ENCODE results near the gene SLC36A1.
"Not testable (repeated sequence)": the region's sequence is repeated elsewhere in the genome, so short reads cannot be mapped to it uniquely, and the experiment has no call there.

Gene SLC36A1

DNA sequence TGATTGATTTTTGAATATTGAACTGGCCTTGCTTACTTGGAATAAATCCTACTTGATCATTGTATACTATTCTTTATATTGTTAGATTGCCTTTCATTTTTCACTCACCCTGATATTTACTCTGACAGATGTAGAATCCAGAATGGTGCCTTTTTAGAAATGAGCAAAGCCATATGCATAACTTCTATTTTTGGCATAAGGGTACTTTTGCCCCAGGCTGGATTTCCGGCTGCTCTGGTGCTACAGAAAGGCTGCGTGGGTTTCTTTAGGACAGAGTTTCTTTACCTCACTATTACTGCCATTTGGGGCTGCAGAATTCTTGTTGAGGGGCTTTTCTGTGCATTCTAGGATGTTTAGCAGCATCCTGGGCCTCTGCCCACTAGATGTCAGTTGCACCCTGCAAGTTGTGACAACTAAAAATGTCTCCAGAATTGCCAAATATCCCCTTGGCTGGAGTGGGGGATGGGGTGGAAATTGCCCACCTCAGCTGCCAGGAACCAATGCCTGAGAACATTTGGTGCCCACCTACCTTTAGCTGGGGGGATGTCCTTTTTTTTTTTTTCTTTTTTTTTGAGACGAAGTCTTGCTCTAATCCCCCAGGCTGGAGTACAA, 50.1 kb downstream of the SLC36A1 start:
- Histone ChIP-seq H3K9ac (ENCODE audit: low read depth in 1 of 2, low read length in 2 of 2) (no peak overlapping the region), H3K4me3 (ENCODE audit: low read length in 2 of 2) (no peak overlapping the region), H3K9me3 (ENCODE audit: control insufficient read depth in 2 of 2, low read length in 2 of 2) (no peaks in the 10 kb centered on the region), H3K36me3 (ENCODE audit: control insufficient read depth in 2 of 2, insufficient read depth in 2 of 2, low read length in 2 of 2) (no peaks in the 10 kb centered on the region), H3K27me3 (ENCODE audit: control insufficient read depth in 2 of 2, insufficient read depth in 2 of 2, low read length in 2 of 2) (no peaks in the 10 kb centered on the region), H3K27ac (ENCODE audit: low read depth in 2 of 2, low read length in 2 of 2) (no peak overlapping the region), H3K4me1 (ENCODE audit: control insufficient read depth in 2 of 2, insufficient read depth in 2 of 2, low read length in 2 of 2) (no peaks in the 10 kb centered on the region)

DNA sequence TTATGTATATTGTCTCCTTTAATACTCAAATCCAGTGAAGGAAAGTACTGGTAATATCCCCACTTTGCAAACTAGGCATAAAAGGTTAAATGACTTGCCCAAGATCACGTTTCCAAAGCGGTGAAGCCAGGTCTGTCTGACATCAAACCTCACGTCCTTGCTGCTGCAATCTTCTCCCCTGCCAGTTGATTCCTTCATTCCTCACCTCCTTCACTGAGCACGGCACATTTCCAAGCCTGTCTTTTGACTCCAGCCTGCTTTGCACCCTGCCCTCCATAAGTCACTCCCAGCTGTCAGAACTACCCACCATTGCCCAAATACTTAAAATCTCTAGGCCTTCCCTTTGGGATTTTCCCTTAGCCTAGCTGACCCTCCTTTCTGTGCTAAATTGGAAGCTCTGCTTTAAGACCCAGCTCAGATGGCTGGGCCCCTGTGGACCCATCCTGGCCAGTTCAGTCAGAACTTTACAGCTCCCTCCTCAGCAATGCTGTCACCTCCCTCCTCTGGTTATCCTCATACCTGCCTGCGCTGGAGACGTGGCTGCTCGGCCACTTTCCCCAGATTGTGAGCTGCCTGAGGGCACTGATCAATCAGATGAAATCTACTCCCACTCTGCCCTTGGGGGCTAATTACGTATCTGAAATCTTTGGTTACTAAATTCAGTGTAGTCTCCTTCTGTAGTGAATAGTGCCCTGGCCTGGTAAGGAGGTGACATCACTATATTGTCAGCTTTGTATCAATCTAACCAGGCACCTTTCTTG, 51.2 kb downstream of the SLC36A1 start:
- no peaks in the 10 kb centered on the region for H3K4me1 ChIP-seq (ENCODE audit: control insufficient read depth in 2 of 2, insufficient read depth in 2 of 2, low read length in 2 of 2)
- H3K27ac ChIP-seq (ENCODE audit: low read depth in 2 of 2, low read length in 2 of 2) = no peak overlapping the region
- no peaks in the 10 kb centered on the region for H3K27me3 ChIP-seq (ENCODE audit: control insufficient read depth in 2 of 2, insufficient read depth in 2 of 2, low read length in 2 of 2)
- H3K36me3 ChIP-seq (ENCODE audit: control insufficient read depth in 2 of 2, insufficient read depth in 2 of 2, low read length in 2 of 2) = no peaks in the 10 kb centered on the region
- no peaks in the 10 kb centered on the region for H3K9me3 ChIP-seq (ENCODE audit: control insufficient read depth in 2 of 2, low read length in 2 of 2)
- H3K4me3 ChIP-seq (ENCODE audit: low read length in 2 of 2) = no peak overlapping the region
- H3K9ac ChIP-seq (ENCODE audit: low read depth in 1 of 2, low read length in 2 of 2) = no peak overlapping the region

DNA sequence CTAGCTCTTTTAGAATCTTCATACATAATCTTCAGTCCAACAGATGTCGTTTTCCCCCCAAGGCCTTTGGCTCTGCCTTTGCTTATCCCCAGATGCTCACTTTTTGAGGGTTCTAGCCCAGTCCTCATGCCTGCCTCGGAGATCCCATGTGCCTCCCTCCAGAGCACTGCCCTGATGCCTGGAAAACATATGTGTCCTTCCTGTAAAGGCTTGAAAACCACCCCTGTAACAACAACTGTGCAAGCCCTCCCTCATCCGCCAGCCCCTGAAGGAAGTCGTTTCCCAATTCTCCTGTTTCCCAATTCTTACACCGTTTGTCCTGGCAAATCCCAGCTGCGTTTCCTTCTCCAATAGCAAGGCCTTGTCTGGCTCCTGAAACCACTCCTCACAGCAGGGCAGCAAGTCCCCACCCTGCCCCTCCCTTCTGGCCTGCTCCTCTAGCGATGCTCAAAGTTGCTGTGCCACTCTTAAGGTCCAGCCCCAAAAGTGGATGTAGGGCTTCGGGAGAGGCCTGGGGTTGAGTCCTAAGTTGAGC, 52.2 kb downstream of the SLC36A1 start:
- no peaks in the 10 kb centered on the region for H3K36me3 ChIP-seq (ENCODE audit: control insufficient read depth in 2 of 2, insufficient read depth in 2 of 2, low read length in 2 of 2)
- H3K4me3 ChIP-seq (ENCODE audit: low read length in 2 of 2) = no peak overlapping the region
- no peaks in the 10 kb centered on the region for H3K4me1 ChIP-seq (ENCODE audit: control insufficient read depth in 2 of 2, insufficient read depth in 2 of 2, low read length in 2 of 2)
- no peak overlapping the region for H3K27ac ChIP-seq (ENCODE audit: low read depth in 2 of 2, low read length in 2 of 2)
- H3K9me3 ChIP-seq (ENCODE audit: control insufficient read depth in 2 of 2, low read length in 2 of 2) = no peaks in the 10 kb centered on the region
- no peak overlapping the region for H3K9ac ChIP-seq (ENCODE audit: low read depth in 1 of 2, low read length in 2 of 2)
- H3K27me3 ChIP-seq (ENCODE audit: control insufficient read depth in 2 of 2, insufficient read depth in 2 of 2, low read length in 2 of 2) = no peaks in the 10 kb centered on the region

DNA sequence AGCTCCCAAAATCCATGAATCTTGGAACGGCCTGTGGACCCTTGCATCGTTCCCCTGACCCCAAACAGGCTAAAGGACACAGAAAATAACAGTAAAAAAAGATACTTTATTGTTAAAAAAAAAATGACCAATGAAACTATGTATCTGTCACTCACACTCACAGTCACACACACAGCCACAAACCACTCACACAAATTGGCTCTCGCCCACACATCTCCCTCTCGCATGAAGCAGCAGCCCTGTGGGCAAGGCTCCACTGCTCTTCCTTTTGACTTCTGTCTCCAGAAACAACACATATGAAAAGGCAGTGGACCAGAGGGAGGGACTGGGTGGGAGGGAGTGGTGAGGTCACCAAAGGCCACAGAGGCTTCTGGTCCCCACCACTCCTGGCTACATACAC, 56.6 kb downstream of the SLC36A1 start:
- Histone ChIP-seq H3K36me3 (ENCODE audit: control insufficient read depth in 2 of 2, insufficient read depth in 2 of 2, low read length in 2 of 2) (peaks cover 0 to 2% of the 10 kb centered on the region in 2 donors), H3K27ac (ENCODE audit: low read depth in 2 of 2, low read length in 2 of 2) (no peak overlapping the region), H3K4me3 (ENCODE audit: low read length in 2 of 2) (no peak overlapping the region), H3K4me1 (ENCODE audit: control insufficient read depth in 2 of 2, insufficient read depth in 2 of 2, low read length in 2 of 2) (no peaks in the 10 kb centered on the region), H3K27me3 (ENCODE audit: control insufficient read depth in 2 of 2, insufficient read depth in 2 of 2, low read length in 2 of 2) (no peaks in the 10 kb centered on the region), H3K9ac (ENCODE audit: low read depth in 1 of 2, low read length in 2 of 2) (no peak overlapping the region), H3K9me3 (ENCODE audit: control insufficient read depth in 2 of 2, low read length in 2 of 2) (no peaks in the 10 kb centered on the region)

DNA sequence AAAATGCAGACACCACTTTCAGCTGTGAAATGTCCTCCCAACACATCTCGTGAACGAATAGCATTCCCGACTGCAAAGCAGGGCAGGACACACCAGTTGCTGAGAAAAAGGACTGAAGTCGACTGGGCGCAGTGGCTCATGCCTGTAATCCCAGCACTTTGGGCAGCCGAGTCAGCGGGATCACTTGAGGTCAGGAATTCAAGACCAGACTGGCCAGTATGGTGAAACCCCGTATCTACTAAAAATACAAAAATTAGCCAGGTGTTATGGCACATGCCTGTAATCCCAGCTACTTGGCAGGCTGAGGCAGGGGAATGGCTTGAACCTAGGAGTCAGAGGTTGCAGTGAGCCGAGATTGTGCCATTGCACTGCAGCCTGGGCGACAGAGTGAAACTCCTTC, 60.9 kb downstream of the SLC36A1 start:
- H3K4me3 ChIP-seq (ENCODE audit: low read length in 2 of 2); H3K27ac ChIP-seq (ENCODE audit: low read depth in 2 of 2, low read length in 2 of 2): not testable (repeated sequence)

DNA sequence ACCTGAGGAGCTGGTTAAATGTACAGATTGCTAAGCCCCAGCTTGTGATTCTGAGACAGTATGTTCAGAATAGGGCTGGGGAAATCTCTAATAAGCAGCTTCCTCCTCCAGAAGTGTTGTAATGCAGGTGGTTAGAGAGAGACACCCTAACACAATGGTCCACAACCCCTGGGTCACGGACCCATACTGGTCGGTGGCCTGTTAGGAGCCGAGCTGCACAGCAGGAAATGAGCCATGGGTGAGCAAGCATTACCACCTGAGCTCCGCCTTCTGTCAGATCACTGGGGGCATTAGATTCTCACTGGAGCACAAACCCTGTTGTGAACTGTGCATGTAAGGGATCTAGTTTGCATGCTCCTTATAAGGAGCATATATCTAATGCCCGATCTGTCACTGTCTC, 61.8 kb downstream of the SLC36A1 start:
- Histone ChIP-seq H3K27me3 (ENCODE audit: control insufficient read depth in 2 of 2, insufficient read depth in 2 of 2, low read length in 2 of 2) (no peaks in the 10 kb centered on the region), H3K9me3 (ENCODE audit: control insufficient read depth in 2 of 2, low read length in 2 of 2) (no peaks in the 10 kb centered on the region), H3K36me3 (ENCODE audit: control insufficient read depth in 2 of 2, insufficient read depth in 2 of 2, low read length in 2 of 2) (peaks cover 0 to 6% of the 10 kb centered on the region in 2 donors), H3K9ac (ENCODE audit: low read depth in 1 of 2, low read length in 2 of 2) (no peak overlapping the region), H3K4me3 (ENCODE audit: low read length in 2 of 2) (no peak overlapping the region), H3K4me1 (ENCODE audit: control insufficient read depth in 2 of 2, insufficient read depth in 2 of 2, low read length in 2 of 2) (no peaks in the 10 kb centered on the region), H3K27ac (ENCODE audit: low read depth in 2 of 2, low read length in 2 of 2) (no peak overlapping the region)

More for the DNA sequence above, 60.9 kb downstream of the SLC36A1 start:
- H3K9ac ChIP-seq (ENCODE audit: low read depth in 1 of 2, low read length in 2 of 2); H3K4me1 ChIP-seq (ENCODE audit: control insufficient read depth in 2 of 2, insufficient read depth in 2 of 2, low read length in 2 of 2); H3K36me3 ChIP-seq (ENCODE audit: control insufficient read depth in 2 of 2, insufficient read depth in 2 of 2, low read length in 2 of 2); H3K9me3 ChIP-seq (ENCODE audit: control insufficient read depth in 2 of 2, low read length in 2 of 2); H3K27me3 ChIP-seq (ENCODE audit: control insufficient read depth in 2 of 2, insufficient read depth in 2 of 2, low read length in 2 of 2): not testable (repeated sequence)

DNA sequence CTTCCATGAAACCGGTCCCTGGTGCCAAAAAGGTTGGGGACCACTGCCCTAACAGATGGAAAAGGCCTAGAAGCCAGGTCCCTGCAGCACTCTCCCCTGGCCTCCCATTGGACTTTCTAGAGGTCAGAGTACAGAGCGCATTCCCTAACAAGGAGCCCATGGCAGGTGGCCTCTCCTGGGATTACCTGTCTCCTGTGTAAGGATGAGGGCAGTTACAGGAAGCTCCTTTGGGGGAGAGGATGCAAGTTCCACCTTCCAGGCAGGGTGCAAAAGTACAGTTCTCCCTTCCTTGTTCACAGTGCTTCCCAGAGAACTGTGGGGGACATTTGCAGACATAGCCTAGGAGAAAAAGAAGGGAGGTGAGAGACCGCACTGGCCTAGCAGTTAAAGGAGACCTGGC, 62.4 kb downstream of the SLC36A1 start:
- Histone ChIP-seq H3K27me3 (ENCODE audit: control insufficient read depth in 2 of 2, insufficient read depth in 2 of 2, low read length in 2 of 2) (no peaks in the 10 kb centered on the region), H3K27ac (ENCODE audit: low read depth in 2 of 2, low read length in 2 of 2) (no peak overlapping the region), H3K4me3 (ENCODE audit: low read length in 2 of 2) (no peak overlapping the region), H3K9me3 (ENCODE audit: control insufficient read depth in 2 of 2, low read length in 2 of 2) (no peaks in the 10 kb centered on the region), H3K4me1 (ENCODE audit: control insufficient read depth in 2 of 2, insufficient read depth in 2 of 2, low read length in 2 of 2) (no peaks in the 10 kb centered on the region), H3K9ac (ENCODE audit: low read depth in 1 of 2, low read length in 2 of 2) (no peak overlapping the region), H3K36me3 (ENCODE audit: control insufficient read depth in 2 of 2, insufficient read depth in 2 of 2, low read length in 2 of 2) (peaks cover 0 to 6% of the 10 kb centered on the region in 2 donors)

DNA sequence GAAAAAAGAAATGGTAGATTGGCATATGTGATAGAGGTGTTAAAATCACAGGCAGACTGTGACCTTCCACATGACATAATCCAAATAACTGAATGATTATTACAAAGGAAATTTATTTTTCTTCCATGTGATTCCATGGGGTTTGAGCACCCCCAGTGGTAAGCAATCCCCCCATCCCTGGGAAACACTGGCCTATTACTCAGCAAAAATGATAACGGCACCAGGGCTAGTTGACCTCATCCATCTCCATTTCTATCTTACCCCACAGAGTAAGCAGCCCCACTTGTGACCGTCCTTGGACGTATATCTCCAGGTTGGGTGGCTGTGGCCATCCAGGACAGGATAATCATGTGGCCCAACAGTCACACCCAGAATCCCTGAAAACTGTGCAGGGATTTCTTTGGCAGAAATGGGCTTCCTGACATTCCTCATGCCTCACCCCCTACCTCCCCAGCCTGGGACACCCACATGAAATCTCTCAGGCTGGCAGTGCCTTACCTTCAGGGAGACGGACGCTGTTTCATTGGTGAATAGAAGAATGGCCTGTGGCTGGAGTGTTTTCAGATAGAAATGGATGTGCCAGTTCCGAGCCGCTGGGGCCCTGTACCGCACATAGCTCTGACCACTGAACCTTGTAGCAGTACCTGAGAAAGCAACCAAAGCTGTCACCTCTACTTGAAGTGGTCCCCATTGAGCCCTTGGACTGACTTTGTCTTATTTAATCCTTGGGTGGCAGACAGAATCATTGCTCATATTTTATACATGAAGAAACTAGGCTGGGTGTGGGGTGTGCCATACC, 69.9 kb downstream of the SLC36A1 start:
- H3K27ac ChIP-seq (ENCODE audit: low read depth in 2 of 2, low read length in 2 of 2) = no peak overlapping the region
- no peak overlapping the region for H3K9ac ChIP-seq (ENCODE audit: low read depth in 1 of 2, low read length in 2 of 2)
- no peaks in the 10 kb centered on the region for H3K27me3 ChIP-seq (ENCODE audit: control insufficient read depth in 2 of 2, insufficient read depth in 2 of 2, low read length in 2 of 2)
- H3K4me3 ChIP-seq (ENCODE audit: low read length in 2 of 2) = no peak overlapping the region
- peaks cover 0 to under 1% of the 10 kb centered on the region in 2 donors for H3K36me3 ChIP-seq (ENCODE audit: control insufficient read depth in 2 of 2, insufficient read depth in 2 of 2, low read length in 2 of 2)
- H3K4me1 ChIP-seq (ENCODE audit: control insufficient read depth in 2 of 2, insufficient read depth in 2 of 2, low read length in 2 of 2) = no peaks in the 10 kb centered on the region
- H3K9me3 ChIP-seq (ENCODE audit: control insufficient read depth in 2 of 2, low read length in 2 of 2) = no peaks in the 10 kb centered on the region

DNA sequence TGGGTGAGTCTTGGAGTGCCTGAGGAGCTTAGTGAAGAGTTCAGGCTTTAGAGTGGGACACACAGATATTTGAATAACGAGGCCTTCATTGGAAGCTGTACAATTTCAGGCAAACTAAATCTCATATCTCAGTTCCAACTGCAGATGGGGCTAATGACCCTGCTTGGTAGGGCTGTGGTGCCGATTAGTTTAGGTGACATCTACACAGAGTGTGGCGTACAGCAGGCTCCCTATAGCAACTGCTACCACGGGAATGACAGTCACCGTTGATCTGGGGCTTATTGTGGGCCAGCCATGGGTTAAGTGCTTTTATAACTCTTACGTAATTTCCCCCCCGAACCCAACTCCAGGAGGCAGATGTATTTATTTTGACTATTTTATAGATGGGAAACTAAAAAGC, 72.9 kb downstream of the SLC36A1 start:
- no peaks in the 10 kb centered on the region for H3K27me3 ChIP-seq (ENCODE audit: control insufficient read depth in 2 of 2, insufficient read depth in 2 of 2, low read length in 2 of 2)

DNA sequence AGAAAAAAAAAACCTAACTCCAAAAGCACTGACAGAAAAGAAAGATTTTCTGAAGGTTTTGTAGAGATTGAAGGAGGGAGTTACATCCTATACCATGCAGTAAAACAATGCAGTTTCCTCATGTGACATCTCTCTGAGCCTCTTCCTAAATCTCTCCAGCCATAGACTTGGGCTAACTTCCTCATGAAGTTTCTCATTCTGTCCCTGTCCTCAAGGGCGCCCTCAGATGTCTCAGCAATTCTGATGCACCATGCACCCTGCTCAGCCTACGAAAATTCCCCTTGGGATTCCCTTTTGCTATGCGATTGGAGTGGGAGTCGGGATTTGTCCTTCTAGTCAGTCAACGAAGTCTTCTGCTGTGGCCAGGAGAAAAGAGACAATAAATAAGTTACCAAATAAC, 74.8 kb downstream of the SLC36A1 start:
- Histone ChIP-seq H3K36me3 (ENCODE audit: control insufficient read depth in 2 of 2, insufficient read depth in 2 of 2, low read length in 2 of 2) (no peaks in the 10 kb centered on the region), H3K4me1 (ENCODE audit: control insufficient read depth in 2 of 2, insufficient read depth in 2 of 2, low read length in 2 of 2) (no peaks in the 10 kb centered on the region), H3K9me3 (ENCODE audit: control insufficient read depth in 2 of 2, low read length in 2 of 2) (no peaks in the 10 kb centered on the region), H3K27me3 (ENCODE audit: control insufficient read depth in 2 of 2, insufficient read depth in 2 of 2, low read length in 2 of 2) (no peaks in the 10 kb centered on the region), H3K9ac (ENCODE audit: low read depth in 1 of 2, low read length in 2 of 2) (no peak overlapping the region), H3K4me3 (ENCODE audit: low read length in 2 of 2) (no peak overlapping the region), H3K27ac (ENCODE audit: low read depth in 2 of 2, low read length in 2 of 2) (no peak overlapping the region)

More for the DNA sequence above, 72.9 kb downstream of the SLC36A1 start:
- no peaks in the 10 kb centered on the region for H3K4me1 ChIP-seq (ENCODE audit: control insufficient read depth in 2 of 2, insufficient read depth in 2 of 2, low read length in 2 of 2)
- no peaks in the 10 kb centered on the region for H3K36me3 ChIP-seq (ENCODE audit: control insufficient read depth in 2 of 2, insufficient read depth in 2 of 2, low read length in 2 of 2)
- H3K9ac ChIP-seq (ENCODE audit: low read depth in 1 of 2, low read length in 2 of 2) = no peak overlapping the region
- H3K4me3 ChIP-seq (ENCODE audit: low read length in 2 of 2) = no peak overlapping the region
- no peak overlapping the region for H3K27ac ChIP-seq (ENCODE audit: low read depth in 2 of 2, low read length in 2 of 2)
- no peaks in the 10 kb centered on the region for H3K9me3 ChIP-seq (ENCODE audit: control insufficient read depth in 2 of 2, low read length in 2 of 2)

Measured in mucosa of rectum (tissue), 2 donors.